KBM-7 (cell line): ENCODE measurements around the gene LAMA3.

Source experiments
- DNase-seq: peaks from one replicate; pipeline ENCODE4 v3.0.0-alpha.2; 2015
- in situ Hi-C: fragments of 300-500 bp; cut with MboI; formaldehyde crosslinking; loops from 2 replicates; pipeline ENCODE4 v1.14.3; 2020; ENCODE audit warnings: low sequenced_read_pairs, low pct_unique_long_range_greater_than_20kb, mixed read lengths

The LAMA3 gene

GRCh38 chr18:23908827-23909226 is 219.6 kb downstream of the LAMA3 start:
- in situ Hi-C loops: no loop called here

DNA sequence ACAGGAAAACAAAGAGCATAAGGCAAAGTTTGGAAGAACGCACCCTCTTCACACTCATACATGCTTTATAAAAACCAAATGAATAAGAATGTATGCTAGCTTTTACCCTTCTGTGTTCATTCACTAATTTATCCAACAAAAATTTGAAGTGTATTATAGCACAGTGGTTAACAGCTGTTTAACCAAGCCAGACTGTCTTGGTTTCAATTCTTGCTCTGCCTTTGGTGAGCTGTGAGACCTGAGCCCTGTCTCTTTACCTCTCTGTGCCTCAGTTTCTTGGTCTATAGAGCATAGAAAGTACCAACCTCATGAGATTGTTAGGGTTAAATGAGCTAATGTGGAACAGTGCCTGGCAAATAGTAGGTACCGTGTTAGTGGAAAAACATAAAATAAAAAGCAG is 220.8 kb downstream of the LAMA3 start:
- no peak for DNase-seq
- in situ Hi-C loops: no loop called here

More at GRCh38 chr18:23908827-23909226, 219.6 kb downstream of the LAMA3 start:
- DNase-seq: no peak

DNA sequence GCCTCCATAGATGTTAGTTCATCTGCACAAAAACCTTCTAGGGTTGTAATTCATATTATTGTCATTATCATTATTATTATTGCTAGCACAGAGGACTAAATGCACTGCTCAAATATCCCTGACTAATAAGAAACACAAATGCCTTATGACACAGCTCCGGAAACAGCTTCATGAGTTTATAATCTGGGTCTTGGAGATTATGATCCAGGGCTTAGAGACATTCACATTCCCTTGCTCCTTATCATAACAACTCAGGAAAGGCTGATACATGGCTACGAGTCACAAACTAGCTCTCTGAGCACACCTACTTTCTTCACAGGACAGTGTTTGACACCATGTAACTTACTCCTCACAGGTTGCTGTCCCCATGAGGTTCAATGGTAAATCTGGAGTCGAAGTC is 223.1 kb downstream of the LAMA3 start:
- no peak for DNase-seq
- in situ Hi-C loops: no loop called here

- in situ Hi-C loops: no loop called here
Observed at GRCh38 chr18:23916338-23916737, 227.1 kb downstream of the LAMA3 start.

GRCh38 chr18:23918395-23919032 is 229.3 kb downstream of the LAMA3 start:
- in situ Hi-C loops: no loop called here
- peak; percentile 75 for DNase-seq

More at GRCh38 chr18:23916338-23916737, 227.1 kb downstream of the LAMA3 start:
- no peak for DNase-seq

- in situ Hi-C loops: no loop called here
- no peak for DNase-seq
Observed at GRCh38 chr18:23920054-23920453, 230.8 kb downstream of the LAMA3 start.

GRCh38 chr18:23921716-23922285 is 232.5 kb downstream of the LAMA3 start:
- DNase-seq: no peak
- in situ Hi-C loops: no loop called here

DNA sequence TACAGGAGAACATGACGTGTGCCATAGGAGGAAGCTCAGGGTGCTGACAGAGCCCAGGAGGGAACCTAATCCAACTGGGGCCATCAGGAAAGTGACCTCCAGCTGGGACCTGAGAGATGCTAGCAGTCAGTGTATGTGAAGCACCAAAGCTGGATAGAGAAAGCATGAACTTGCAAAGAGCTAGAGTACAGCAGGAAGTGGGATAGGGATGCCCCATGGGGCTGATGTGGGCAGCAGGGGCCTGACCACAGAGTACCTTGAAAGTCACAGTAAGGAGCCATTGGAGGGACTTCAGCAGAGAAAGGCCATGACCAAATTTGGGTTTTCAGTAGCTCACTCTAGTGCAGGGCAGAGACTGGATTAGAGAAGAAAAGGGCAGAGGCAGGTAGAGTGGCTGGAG is 233.7 kb downstream of the LAMA3 start:
- in situ Hi-C loops: no loop called here

DNA sequence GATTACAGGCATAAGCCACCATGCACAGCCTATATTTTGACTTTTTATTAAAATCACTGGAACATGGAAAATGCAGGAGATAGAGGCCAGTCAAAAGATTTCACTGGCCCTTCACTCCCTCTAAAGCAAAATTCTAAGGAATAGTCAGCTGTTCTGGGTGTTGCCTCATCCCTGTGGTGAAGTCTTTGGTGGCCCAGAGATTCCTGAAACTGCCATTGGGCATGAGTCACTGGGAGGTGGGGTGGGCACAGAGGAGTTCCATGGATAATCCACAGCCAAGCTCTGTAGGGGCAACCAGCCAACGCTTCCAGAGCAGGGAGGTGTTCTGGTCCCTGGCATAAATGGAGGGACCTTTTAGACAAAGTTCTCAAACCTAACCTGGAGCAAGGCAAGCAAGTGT is 235.6 kb downstream of the LAMA3 start:
- DNase-seq: no peak
- in situ Hi-C loops: no loop called here

More for the DNA sequence above, 233.7 kb downstream of the LAMA3 start:
- DNase-seq: no peak

DNA sequence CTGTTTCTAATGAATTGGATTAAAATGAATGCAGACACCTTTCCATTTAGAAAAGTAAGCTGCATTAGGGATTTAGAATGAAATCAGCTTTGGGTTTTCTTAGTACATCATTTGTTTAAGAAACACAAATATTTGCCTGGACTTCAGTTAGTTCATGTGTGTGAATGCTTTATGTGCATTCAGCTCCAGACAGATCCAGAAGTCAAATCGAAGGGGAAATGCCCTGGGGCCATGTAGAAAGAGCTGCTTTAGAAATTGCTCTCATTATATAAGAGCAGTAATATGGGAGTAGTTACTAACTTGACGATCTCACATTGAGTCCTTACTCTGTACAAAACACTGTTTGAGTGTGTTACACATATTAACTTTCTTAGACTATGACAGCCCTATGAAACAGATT is 237.3 kb downstream of the LAMA3 start:
- in situ Hi-C loops: no loop called here
- no peak for DNase-seq

DNA sequence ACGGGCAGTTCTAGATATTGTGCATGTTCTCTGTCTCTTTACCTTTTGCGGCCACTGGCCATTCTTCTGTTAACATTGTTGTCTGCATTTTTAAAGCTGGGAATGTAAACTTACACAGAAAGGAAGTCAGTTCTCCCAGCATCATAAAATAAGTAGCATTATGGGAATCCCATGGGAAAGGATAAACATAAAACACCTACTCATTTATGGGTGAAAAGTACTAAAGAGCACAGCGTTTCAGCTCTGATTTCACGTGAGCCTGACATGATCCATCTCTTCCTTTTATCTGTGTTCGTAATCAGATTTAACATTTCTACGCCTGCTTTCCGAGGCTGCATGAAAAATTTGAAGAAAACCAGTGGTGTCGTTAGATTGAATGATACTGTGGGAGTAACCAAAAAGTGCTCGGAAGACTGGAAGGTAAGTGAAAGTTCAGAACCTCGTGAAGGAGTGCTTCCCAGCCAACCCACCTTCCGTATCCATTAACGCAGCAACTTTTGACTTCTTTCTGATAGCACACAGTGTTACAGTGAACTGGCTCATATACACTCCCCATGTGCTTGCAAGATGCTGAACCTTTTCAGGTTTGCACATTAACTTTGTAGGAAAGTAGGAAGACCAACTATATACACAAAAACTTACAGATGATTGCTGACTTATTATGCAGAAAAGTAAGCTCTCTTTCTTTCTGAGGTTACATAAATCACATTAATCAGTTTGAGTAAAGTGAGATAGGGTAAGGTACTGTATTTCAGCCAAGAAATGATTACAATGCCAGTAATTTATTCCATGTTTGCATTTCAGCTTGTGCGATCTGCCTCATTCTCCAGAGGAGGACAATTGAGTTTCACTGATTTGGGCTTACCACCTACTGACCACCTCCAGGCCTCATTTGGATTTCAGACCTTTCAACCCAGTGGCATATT is 238.8 kb downstream of the LAMA3 start:
- DNase-seq: no peak
- in situ Hi-C loops: no loop called here

GRCh38 chr18:23929362-23929930 is 240.2 kb downstream of the LAMA3 start:
- DNase-seq: no peak
- in situ Hi-C loops: no loop called here

GRCh38 chr18:23930002-23930401 is 240.7 kb downstream of the LAMA3 start:
- DNase-seq: no peak
- in situ Hi-C loops: no loop called here

DNA sequence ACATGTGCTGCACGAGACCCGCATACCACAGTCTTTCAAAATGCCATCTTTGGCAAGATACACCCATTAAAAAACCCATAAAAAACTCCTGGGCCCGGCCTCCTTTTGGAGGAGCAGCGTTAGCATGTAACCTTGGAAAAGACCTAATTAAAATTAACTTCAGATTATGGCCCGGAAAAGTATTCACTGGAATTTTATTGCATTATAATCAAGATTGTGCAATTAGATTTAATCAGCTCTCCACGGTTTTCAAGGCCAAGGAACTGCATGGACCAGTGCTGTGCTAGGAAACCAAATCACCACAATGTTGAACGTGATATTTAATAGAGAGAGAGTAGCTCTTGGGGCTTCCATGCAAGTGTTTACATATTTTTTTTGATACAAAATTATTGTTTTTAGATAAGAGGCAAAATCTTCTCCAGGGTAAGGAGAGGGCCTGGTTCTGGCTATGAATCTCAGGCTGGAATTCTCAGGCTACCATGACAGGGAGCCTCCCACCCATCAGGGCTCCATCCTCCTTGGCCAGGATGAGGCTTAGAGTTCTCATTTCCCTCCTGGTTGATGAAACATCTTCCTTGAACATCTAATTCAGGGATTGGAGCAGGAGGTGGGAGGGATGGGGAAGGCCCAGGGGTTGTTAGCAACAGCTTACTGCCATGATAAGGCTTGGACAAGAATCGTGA is 243.3 kb downstream of the LAMA3 start:
- in situ Hi-C loops: no loop called here
- no peak for DNase-seq

- in situ Hi-C loops: no loop called here
- DNase-seq: no peak
Observed at GRCh38 chr18:23933407-23933806, 244.2 kb downstream of the LAMA3 start.

DNA sequence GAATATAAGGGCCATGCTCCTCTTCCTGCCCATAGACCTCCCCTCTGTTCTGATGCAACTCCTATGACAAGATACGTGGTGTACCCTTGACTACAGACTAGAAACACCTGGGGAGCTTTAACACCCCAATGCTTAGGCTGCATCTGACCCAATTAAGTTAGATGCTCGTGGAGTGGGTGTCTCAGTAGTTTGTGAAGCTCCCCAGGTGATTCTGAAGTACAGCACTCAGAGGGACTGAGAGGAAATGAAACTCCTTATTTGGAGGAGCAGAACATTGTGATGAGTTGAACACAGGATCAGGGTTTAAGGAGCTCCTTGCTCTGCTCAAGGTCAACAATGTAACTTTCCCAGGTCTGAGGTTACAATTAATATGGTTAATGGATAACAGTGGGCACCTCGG is 245.0 kb downstream of the LAMA3 start:
- DNase-seq: no peak
- in situ Hi-C loops: no loop called here

GRCh38 chr18:23934863-23935262 is 245.6 kb downstream of the LAMA3 start:
- in situ Hi-C loops: no loop called here
- DNase-seq: no peak

- no peak for DNase-seq
- in situ Hi-C loops: no loop called here
Observed at GRCh38 chr18:23935804-23936203, 246.6 kb downstream of the LAMA3 start.

DNA sequence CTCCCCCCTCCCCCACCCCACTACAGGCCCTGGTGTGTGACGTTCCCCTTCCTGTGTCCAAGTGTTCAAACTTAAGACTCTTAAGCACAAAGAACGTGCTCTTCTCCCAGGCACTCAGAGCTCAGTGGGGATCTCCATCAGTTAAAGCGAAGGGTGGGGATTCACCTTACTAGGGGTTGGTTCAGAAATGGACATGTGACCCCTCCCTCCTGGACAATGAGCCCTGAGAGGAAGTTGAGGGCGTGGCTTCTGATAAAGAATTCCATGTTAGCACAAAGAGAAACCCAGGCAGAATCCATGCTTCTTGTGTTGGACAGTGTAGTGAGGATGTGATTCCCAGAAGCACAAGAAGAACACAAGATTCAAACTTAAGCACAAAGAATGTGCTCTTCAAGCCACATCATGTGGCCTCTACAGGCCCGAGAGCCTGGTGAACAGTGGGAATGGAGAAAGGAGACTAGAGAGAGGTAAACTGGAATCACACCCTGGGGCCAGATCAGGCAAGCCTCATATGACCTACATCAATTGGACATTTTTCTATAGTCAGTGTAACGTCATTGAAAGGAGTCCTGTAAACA is 247.2 kb downstream of the LAMA3 start:
- DNase-seq: no peak
- in situ Hi-C loops: no loop called here
